Heart left ventricle (tissue), 13 donors: ENCODE measurements around the gene PTPN13.

Experiments used
- CTCF ChIP-seq, 12 donors: fragments of 200-600 bp; sonication (generic) in 4 of 12; IDR thresholded peaks; one replicate each; pipeline versions ENCODE4 v1.5.0 to v1.8.0; 2018 to 2022; ENCODE audit warnings: antibody characterized with exemption in 12 of 12, mild to moderate bottlenecking in 5 of 12
- POLR2A ChIP-seq, 2 donors: fragments of 450-650 bp; IDR thresholded peaks; one replicate each; pipeline ENCODE4 v1.6.1; 2017; ENCODE audit warnings: antibody characterized with exemption in 2 of 2, mild to moderate bottlenecking in 2 of 2, moderate library complexity in 2 of 2
- donor health status: ischemic (EF 13 %, LVEDD 7.1; RV severe dilation, severe dysfunction).
- donor health status: DM: no; HTN: yes; CAD: no.
- donor health status: DM: no; HTN: no; CAD: no.
- donor health status: ischemic (EF 25% LVEDD 6.9; RV normal size, moderate dysfunction).
- donor health status: ischemic (EF 25% LVEDD 5.7; RV mildly dilated, moderate dysfunction).
- donor health status: ischemic (EF 35%, LVEDD 5.7; RV mildly dilated, moderate dysfunction).
- donor health status: nonischemic (EF 11% LVEDD 7.7; RV severe dilation, severe dysfunction).
- donor health status: DM: yes; HTN: yes; CAD: no.
- donor health status: PGD.
- donor health status: ischemic (EF 29% LVEDD 5.4; RV normal size, mild dysfunction).
- donor health status: nonischemic (EF 23%, LVEDD 6.1; RV moderate dilation, normal function).

- TF ChIP-seq POLR2A (IDR thresholded peaks at IDR 0.05) (no peak), CTCF (IDR thresholded peaks at IDR 0.05) (no peak)
These were observed 225.4 kb downstream of the PTPN13 start for GRCh38 chr4:86819561-86819960.
